Vagina (tissue), 2 donors: ENCODE results near the gene ATXN2. TPM values are rescaled to one million over a fixed set of nuclear protein-coding genes. Genes with fewer than 3 reads are reported as not detected.

Experiments used
- DNase-seq, 2 donors: peaks; one replicate each; pipeline ENCODE4 v3.0.0-alpha.2; 2017; ENCODE audit errors: extremely low spot score in 2 of 2
- H3K27ac ChIP-seq: fragments of 200-600 bp; sonication (generic); one replicate; pipeline ENCODE4 v1.5.1; 2019
- H3K27me3 ChIP-seq: fragments of 200-600 bp; sonication (generic); one replicate; pipeline ENCODE4 v1.5.1; 2019
- H3K36me3 ChIP-seq, 2 donors: fragments of 200-600 bp; sonication (generic); one replicate each; pipeline ENCODE4 v1.5.1; 2017 to 2019
- H3K4me1 ChIP-seq: fragments of 200-600 bp; sonication (generic); one replicate; pipeline ENCODE4 v1.5.1; 2019
- H3K4me3 ChIP-seq, 2 donors: fragments of 200-600 bp; sonication (generic); 1 replicate in 1 of 2; 2 replicates in 1 of 2; pipeline ENCODE4 v1.5.1; 2016 to 2019
- H3K9me3 ChIP-seq: fragments of 200-600 bp; sonication (generic); one replicate; pipeline ENCODE4 v1.5.1; 2019
- POLR2A ChIP-seq, 2 donors: fragments of 450-650 bp; IDR thresholded peaks; one replicate each; pipeline ENCODE4 v1.6.1; 2017; ENCODE audit warnings: antibody characterized with exemption in 2 of 2, mild to moderate bottlenecking in 2 of 2, moderate library complexity in 2 of 2
- POLR2AphosphoS5 ChIP-seq, 2 donors: sonication (generic); formaldehyde crosslinking; IDR thresholded peaks; one replicate each; pipeline ENCODE4 v1.9.0; 2017; ENCODE audit warnings: antibody characterized with exemption in 2 of 2, mild to moderate bottlenecking in 2 of 2, low read depth in 1 of 2; ENCODE audit not compliant: insufficient read depth in 1 of 2
- intact Hi-C: fragments of 100-400 bp; cut with DNase I; formaldehyde crosslinking; loops from one replicate; pipeline ENCODE4 v1.15.1; 2023
- total RNA-seq: library from RNA; depleted of rRNA; stranded (reverse); fragments of >200 nt; gene quantifications from one replicate; pipeline ENCODE4 v1.2.3, GENCODE V29; 2016
- TF ChIP-seq, protein P1 (sequence below), 3 experiments: fragments of 450-650 bp in 2 of 3; fragments of 200-600 bp in 1 of 3; sonication (generic) in 1 of 3; IDR thresholded peaks; one replicate each; pipeline ENCODE4 v1.5.1; 2017 to 2019; ENCODE audit warnings: antibody characterized with exemption in 3 of 3, mild to moderate bottlenecking in 2 of 3, moderate library complexity in 2 of 3

ATXN2 gene
- total RNA-seq, 1 donor from 2014 or later, result 70.2 TPM

- Histone ChIP-seq H3K9me3 (no peaks in the 10 kb centered on the region), H3K27me3 (no peaks in the 10 kb centered on the region), H3K4me1 (peaks cover 92% of the 10 kb centered on the region), H3K4me3 (peak overlapping the region; percentile 72 to 87), H3K27ac (peak overlapping the region; percentile 83), H3K36me3 (no peaks in the 10 kb centered on the region)
- no peak for TF ChIP-seq POLR2AphosphoS5 (IDR thresholded peaks at IDR 0.05; ENCODE audit: insufficient read depth in 1 of 2, low read depth in 1 of 2)
- TF ChIP-seq, protein P1, sequence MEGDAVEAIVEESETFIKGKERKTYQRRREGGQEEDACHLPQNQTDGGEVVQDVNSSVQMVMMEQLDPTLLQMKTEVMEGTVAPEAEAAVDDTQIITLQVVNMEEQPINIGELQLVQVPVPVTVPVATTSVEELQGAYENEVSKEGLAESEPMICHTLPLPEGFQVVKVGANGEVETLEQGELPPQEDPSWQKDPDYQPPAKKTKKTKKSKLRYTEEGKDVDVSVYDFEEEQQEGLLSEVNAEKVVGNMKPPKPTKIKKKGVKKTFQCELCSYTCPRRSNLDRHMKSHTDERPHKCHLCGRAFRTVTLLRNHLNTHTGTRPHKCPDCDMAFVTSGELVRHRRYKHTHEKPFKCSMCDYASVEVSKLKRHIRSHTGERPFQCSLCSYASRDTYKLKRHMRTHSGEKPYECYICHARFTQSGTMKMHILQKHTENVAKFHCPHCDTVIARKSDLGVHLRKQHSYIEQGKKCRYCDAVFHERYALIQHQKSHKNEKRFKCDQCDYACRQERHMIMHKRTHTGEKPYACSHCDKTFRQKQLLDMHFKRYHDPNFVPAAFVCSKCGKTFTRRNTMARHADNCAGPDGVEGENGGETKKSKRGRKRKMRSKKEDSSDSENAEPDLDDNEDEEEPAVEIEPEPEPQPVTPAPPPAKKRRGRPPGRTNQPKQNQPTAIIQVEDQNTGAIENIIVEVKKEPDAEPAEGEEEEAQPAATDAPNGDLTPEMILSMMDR (IDR thresholded peaks at IDR 0.05), result no peak
- no peak for TF ChIP-seq POLR2A (IDR thresholded peaks at IDR 0.05)
- intact Hi-C loops, result no loop called here
- no peak for DNase-seq
These were observed 191.0 kb downstream of the ATXN2 start for GRCh38 chr12:111408116-111408440.

GRCh38 chr12:111407377-111408115 lies 191.6 kb downstream of the ATXN2 start:
- Histone ChIP-seq H3K4me1 (peaks cover 93% of the 10 kb centered on the region), H3K27me3 (no peaks in the 10 kb centered on the region), H3K36me3 (no peaks in the 10 kb centered on the region), H3K9me3 (no peaks in the 10 kb centered on the region), H3K27ac (peak overlapping the region; percentile 83), H3K4me3 (peak overlapping the region; percentile 72 to 87)
- TF ChIP-seq POLR2A (IDR thresholded peaks at IDR 0.05), result no peak
- TF ChIP-seq POLR2AphosphoS5 (IDR thresholded peaks at IDR 0.05; ENCODE audit: insufficient read depth in 1 of 2, low read depth in 1 of 2), result no peak
- TF ChIP-seq, protein P1 (IDR thresholded peaks at IDR 0.05), result no peak
- DNase-seq, result no peak
- intact Hi-C loops, result no loop called here

DNA sequence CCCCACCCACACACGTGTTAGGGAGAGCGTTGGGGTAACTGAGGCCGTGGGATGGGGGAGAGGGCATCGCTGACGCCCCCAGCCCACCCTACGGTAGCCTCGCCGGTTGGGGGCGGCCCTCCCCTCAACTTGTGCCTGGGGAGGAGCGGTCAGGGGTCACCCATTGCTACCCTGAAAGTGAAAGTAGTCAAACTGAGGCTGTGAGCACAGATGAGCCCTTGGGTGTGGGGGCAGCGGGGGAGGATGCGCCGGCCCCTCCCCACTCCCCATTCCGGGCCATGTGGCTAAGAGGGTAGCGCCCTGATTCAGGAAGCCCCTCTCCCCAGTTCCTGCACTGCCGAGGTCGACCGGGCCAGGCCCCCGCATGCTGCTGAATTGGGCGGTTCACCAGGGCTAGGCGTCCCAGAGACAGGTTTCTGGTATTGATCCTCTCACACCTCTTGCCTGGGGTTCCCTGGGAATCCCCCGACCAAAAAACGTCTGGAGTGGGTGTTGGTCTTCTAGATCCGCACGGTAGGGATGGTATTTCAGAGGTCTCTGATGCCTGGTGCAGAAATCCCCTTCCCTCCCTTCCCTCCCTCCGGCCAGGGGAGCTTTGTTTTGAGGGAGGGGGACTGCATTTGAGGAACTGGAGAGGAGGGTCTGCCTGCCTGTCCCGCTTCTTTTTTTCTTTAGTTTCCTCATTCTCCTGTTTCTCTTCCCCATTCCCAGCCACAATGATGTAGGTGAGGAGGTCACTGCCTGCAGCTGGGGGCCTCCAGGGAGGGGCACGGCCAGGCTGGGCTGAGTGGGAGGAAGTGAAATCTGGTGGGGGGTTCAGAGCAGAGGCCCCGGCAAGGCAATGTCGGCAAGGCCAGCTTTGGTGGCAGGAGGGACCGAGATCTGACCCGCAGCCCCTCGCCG lies 192.4 kb downstream of the ATXN2 start:
- Histone ChIP-seq H3K4me1 (peaks cover 85% of the 10 kb centered on the region), H3K27me3 (no peaks in the 10 kb centered on the region), H3K36me3 (no peaks in the 10 kb centered on the region), H3K27ac (peak overlapping the region; percentile 83), H3K9me3 (no peaks in the 10 kb centered on the region), H3K4me3 (peak overlapping the region; percentile 72 to 87)
- TF ChIP-seq POLR2AphosphoS5 (IDR thresholded peaks at IDR 0.05; ENCODE audit: insufficient read depth in 1 of 2, low read depth in 1 of 2) (peak in 1 of 2 donors; percentile 45), POLR2A (IDR thresholded peaks at IDR 0.05) (no peak)
- intact Hi-C loops, result no loop called here
- no peak for DNase-seq

- peaks cover 78% of the 10 kb centered on the region for H3K4me1 ChIP-seq
- no peaks in the 10 kb centered on the region for H3K36me3 ChIP-seq
- no peak for DNase-seq
- no peaks in the 10 kb centered on the region for H3K9me3 ChIP-seq
- intact Hi-C loops, result no loop called here
- no peaks in the 10 kb centered on the region for H3K27me3 ChIP-seq
- H3K4me3 ChIP-seq, result peak within 1 kb of the TSS; percentile 72 to 87
- TF ChIP-seq POLR2AphosphoS5 (IDR thresholded peaks at IDR 0.05; ENCODE audit: insufficient read depth in 1 of 2, low read depth in 1 of 2), result no peak
- peak in 1 of 2 donors; percentile 69 for TF ChIP-seq POLR2A (IDR thresholded peaks at IDR 0.05)
- TF ChIP-seq, protein P1 (IDR thresholded peaks at IDR 0.05), result no peak
- peak within 1 kb of the TSS; percentile 83 for H3K27ac ChIP-seq
These were observed 193.1 kb downstream of the ATXN2 start, which contains the start of gene SH2B3 for GRCh38 chr12:111405859-111406473. SH2B3 (plus strand) TSS chr12:111405923; CDS start chr12:111418146, 12,223 bp downstream.

- Histone ChIP-seq H3K4me1 (peaks cover 71% of the 10 kb centered on the region), H3K36me3 (no peaks in the 10 kb centered on the region), H3K27ac (peak overlapping the region; percentile 83), H3K27me3 (no peaks in the 10 kb centered on the region), H3K4me3 (peak overlapping the region; percentile 72 to 87), H3K9me3 (no peaks in the 10 kb centered on the region)
- intact Hi-C loops, result no loop called here
- DNase-seq, result no peak
- TF ChIP-seq, protein P1 (IDR thresholded peaks at IDR 0.05), result peak in 2 of 3 experiments; percentile 17 to 28
- TF ChIP-seq POLR2A (IDR thresholded peaks at IDR 0.05) (no peak), POLR2AphosphoS5 (IDR thresholded peaks at IDR 0.05; ENCODE audit: insufficient read depth in 1 of 2, low read depth in 1 of 2) (peak in 1 of 2 donors; percentile 45)
These were observed 193.8 kb downstream of the ATXN2 start for GRCh38 chr12:111405149-111405858.
